Fibroblast of the conjunctiva (primary cell): ENCODE results near the gene EVX2.

ENCODE experiments used
- DNase-seq: peaks from one replicate; pipeline ENCODE4 v3.0.0-alpha.2; 2010; ENCODE audit warnings: low read depth

Gene EVX2

GRCh38 chr2:176083796-176084261 is at the start of gene EVX2:
Gene EVX2 (minus strand): TSS chr2:176083962. CDS start chr2:176083776, 186 bp downstream.
- DNase-seq: no peak

DNA sequence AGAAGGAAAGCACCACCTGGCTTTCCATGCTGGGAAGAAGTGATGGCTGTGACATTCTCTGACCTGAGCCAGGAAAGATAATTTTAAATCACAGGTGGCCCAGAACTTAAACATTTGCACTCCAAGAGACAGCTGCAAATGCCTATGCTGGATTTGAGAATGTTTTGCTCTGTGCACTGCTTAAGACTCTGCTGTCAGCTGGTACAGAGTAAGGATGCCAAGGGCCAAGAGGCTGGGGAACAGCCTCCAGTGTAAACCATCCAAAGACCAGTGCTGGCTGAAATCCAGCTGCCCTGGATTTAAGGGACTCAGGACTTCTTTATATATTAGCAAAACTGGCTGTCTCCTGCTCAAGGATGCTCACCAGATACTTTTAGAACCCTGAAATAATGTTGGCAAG is 49.6 kb upstream of the EVX2 start:
- no peak for DNase-seq

- no peak for DNase-seq
Measured at GRCh38 chr2:176132205-176133171, 48.7 kb upstream of the EVX2 start.

DNA sequence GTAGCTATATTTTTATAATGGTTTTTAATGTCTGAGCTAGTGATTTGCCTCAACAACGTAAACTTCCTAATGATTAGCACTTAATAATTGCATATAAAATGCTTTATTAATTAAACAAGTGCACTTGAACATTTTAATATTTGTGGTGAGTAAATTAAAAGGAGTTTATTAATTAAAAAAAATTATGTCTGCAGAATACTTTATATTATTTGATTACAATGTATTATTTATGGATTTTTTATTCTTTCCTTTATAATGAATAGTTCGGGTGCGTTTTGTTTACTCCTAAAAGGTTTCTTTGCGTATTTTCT is 48.0 kb upstream of the EVX2 start:
- DNase-seq: no peak

DNA sequence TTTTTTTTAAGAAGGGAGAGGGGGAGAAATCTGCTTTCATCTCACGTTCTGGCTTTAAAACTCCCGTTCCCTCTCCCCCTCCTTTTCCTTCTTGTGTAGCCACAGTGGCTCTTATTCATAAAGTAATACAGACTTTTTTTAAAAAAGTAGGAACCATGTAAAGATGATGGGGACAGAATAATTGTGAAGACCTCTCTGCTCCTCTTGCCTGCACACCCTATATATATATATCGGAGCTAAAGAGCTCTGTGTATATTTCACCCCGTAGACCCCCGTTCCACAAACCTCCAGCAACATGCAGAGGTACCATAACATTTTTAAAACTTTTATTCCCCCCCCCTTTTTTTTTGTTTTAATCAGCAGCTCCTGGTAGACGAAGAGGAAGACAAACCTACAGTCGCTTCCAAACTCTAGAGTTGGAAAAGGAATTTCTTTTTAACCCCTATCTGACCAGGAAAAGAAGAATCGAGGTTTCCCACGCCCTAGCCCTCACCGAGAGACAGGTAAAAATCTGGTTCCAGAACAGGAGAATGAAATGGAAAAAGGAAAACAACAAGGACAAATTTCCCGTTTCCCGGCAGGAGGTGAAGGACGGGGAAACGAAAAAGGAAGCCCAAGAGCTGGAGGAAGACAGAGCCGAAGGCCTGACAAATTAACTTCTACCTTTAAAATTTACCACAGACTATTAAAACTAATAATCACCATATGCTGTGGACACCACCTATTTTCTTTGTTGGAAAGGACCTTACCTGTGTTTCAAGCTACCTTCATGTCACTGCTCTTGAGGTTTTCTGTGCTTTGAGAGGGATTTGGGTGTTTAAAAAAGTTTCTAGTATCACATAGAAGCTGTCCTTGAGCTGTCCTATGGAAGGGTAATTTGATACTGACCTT is 47.4 kb upstream of the EVX2 start:
- DNase-seq: no peak

DNA sequence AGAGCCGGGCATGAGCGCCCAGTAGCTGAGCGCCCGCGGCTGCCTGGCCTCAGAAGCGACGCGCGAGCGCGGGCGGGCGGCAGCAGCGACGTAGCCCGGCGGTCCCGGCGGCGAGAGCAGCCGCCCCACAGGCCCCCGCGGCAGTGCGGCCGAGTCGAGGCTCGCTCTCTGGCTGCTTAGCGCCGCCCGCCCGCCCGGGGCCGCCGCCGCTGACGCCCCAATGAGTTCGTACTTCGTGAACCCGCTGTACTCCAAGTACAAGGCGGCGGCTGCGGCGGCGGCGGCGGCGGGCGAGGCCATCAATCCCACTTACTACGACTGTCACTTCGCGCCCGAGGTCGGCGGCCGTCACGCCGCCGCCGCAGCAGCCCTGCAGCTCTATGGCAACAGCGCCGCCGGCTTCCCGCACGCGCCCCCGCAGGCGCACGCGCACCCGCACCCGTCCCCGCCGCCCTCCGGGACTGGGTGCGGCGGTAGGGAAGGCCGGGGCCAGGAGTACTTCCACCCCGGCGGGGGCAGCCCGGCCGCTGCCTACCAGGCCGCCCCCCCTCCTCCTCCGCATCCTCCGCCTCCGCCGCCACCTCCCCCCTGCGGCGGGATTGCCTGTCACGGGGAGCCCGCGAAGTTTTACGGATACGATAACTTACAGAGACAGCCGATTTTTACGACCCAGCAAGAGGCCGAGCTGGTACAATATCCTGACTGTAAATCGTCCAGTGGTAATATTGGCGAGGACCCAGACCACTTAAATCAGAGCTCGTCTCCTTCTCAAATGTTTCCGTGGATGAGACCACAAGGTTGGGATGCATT is 46.6 kb upstream of the EVX2 start:
- no peak for DNase-seq

DNA sequence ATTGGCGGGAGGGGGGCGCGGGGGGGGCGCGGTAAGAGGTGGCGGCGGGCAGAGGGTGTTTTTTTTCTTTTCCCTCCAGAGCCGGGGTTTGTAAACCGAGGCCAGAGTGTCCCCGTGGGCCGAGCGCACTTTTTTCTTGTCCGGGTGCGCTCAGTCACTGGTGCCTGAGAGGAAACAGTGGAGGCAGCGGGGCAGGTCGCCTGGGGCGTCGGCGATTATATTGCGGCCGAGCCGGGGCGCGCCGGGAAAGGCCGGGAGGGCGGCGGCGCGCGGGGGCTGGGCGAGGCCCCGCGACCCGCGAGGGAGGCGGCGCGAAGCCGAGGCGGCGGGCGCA is 46.0 kb upstream of the EVX2 start:
- no peak for DNase-seq

DNA sequence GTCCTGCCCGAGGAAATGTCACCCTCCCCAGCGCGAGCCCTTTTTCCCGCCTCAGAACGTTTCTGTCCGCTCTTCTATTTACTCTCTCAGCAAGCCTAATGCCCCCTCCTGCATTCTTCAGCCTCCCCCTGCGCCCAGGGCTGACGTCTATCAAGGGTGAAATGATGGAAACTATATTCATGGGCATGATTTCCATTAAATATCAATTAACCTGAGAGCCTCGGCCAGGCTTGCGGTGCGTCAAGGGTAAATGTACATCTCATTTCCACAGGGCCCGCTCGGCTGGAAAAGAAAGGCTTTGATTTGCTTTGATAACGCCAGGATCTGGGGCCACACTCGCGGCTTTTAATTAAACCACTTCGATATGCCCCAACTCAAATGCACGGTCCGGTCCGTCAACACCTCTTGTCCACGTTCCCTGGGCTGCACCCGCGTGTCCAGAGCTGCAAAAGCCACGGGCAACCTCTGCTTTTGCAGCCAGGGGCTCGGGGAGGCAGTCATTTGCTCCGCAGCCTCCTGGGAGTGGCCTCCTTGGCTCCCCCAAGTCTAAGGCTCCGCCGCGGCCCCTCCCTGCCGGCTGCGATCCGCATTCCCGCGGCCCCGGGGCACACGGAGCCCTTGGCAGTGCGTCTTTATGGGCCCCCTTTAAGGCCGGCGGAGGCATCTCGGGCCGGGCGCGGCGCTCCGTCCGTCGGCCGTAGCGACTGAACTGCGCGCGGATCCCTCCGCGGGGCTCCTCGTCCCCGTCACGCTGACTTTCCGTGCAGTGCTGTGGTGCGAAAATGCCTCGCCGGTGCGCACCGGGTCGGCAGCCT is 45.4 kb upstream of the EVX2 start, which contains the start of gene HOXD8:
Gene HOXD8 (plus strand): TSS at position 724 of the 815 bp plus-strand sequence. CDS start 662 bp downstream, outside the sequence.
- DNase-seq: no peak

GRCh38 chr2:176128172-176128981 is 44.6 kb upstream of the EVX2 start:
- no peak for DNase-seq

- no peak for DNase-seq
Measured at GRCh38 chr2:176127774-176128072, 44.0 kb upstream of the EVX2 start.

DNA sequence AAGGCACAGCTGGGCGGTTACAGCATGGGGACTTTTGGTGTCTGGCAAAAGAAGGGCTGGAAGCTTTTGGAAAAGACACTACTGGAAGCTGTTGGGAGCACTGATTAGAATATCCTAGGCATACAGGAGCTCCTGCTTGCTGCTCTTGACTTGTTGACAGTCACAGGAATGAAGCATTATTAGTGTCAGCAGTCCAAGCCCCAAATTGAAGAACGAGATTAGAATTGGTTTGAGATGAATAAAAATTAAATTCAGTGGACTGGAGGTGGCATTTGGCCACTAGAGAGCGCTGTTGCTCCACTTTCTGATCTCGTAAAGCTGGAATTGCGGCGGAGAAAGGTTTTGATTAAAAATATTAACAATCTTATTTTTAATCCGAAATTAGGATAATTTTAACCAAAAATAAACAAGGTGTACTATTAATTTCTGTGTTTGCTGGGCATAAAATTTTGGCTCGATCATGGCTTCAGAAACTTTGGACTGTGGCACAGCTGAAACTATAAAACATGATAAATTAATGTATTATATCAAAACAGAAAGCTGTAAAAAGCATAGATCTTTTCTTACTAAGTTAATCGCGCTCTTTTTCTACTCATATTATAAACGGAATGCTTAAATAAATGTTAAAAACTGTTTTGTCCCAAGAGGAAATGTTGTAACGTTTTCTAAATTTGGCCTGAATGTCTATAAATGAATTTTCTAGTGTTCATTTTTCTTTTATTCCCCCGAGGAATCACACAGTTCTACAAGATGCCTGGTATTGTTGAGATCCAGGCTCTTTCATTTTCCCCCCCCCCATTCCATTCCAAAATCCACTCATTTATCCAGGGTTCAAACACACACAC is 43.4 kb upstream of the EVX2 start:
- DNase-seq: peak; percentile 36

- DNase-seq: no peak
Measured at GRCh38 chr2:176125772-176126054, 42.0 kb upstream of the EVX2 start.

GRCh38 chr2:176124947-176125771 is 41.4 kb upstream of the EVX2 start:
- DNase-seq: no peak

- DNase-seq: no peak
Measured at GRCh38 chr2:176124110-176124946, 40.6 kb upstream of the EVX2 start.

DNA sequence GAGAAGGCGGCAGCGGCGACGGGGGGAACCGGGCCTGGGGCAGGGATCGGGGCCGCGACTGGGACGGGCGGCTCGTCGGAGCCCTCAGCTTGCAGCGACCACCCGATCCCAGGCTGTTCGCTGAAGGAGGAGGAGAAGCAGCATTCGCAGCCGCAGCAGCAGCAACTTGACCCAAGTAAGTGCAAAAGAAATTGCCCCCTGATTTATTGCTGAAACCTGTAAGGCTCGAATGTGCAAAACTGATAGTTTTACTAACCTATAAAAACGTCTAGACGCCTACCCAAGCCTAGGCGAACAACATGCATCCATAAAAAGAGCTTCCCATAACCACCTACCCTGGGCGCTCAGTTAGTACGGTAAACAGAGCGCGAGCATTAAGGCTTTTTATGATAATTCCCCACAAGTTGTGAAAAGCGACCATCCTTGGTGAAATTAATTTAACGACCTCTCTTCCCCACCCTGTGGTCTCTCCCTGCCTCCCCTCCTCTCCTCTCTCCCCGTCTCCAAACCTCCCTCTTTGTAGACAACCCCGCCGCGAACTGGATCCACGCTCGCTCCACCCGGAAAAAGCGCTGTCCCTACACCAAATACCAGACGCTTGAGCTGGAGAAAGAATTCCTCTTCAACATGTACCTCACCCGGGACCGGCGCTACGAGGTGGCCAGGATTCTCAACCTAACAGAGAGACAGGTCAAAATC is 39.8 kb upstream of the EVX2 start:
- DNase-seq: no peak

DNA sequence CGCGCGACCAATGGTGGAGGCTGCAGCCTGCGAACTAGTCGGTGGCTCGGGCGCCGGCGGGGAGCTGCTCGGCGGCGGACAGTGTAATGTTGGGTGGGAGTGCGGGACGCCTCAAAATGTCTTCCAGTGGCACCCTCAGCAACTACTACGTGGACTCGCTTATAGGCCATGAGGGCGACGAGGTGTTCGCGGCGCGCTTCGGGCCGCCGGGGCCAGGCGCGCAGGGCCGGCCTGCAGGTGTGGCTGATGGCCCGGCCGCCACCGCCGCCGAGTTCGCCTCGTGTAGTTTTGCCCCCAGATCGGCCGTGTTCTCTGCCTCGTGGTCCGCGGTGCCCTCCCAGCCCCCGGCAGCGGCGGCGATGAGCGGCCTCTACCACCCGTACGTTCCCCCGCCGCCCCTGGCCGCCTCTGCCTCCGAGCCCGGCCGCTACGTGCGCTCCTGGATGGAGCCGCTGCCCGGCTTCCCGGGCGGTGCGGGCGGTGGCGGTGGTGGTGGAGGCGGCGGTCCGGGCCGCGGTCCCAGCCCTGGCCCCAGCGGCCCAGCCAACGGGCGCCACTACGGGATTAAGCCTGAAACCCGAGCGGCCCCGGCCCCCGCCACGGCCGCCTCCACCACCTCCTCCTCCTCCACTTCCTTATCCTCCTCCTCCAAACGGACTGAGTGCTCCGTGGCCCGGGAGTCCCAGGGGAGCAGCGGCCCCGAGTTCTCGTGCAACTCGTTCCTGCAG is 39.1 kb upstream of the EVX2 start, which contains the start of gene HOXD9:
Gene HOXD9 (plus strand): TSS at position 37 of the 728 bp plus-strand sequence. CDS start 50 bp downstream, at position 87.
- no peak for DNase-seq
